ENCODE data around the gene UBP1.

DNA sequence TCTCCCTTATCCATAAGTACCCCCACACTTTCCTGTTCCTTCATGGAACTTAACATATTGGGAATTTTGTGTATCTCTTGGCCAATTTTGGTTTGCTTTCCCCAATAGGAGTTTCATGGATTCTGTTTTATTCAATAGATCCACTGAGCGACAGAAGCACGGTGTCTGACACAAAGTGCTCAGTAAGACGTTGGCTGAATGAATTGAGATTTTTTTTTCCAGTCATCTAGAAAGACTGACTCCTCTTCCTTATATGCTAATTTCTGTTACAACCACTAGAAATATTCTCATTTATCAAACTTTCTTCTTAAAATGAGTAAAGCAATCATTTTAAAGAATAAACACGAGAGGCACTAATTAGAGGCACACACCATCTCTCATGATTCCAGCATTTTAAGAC is 48.1 kb downstream of the UBP1 start:
- TF ChIP-seq, protein P1, sequence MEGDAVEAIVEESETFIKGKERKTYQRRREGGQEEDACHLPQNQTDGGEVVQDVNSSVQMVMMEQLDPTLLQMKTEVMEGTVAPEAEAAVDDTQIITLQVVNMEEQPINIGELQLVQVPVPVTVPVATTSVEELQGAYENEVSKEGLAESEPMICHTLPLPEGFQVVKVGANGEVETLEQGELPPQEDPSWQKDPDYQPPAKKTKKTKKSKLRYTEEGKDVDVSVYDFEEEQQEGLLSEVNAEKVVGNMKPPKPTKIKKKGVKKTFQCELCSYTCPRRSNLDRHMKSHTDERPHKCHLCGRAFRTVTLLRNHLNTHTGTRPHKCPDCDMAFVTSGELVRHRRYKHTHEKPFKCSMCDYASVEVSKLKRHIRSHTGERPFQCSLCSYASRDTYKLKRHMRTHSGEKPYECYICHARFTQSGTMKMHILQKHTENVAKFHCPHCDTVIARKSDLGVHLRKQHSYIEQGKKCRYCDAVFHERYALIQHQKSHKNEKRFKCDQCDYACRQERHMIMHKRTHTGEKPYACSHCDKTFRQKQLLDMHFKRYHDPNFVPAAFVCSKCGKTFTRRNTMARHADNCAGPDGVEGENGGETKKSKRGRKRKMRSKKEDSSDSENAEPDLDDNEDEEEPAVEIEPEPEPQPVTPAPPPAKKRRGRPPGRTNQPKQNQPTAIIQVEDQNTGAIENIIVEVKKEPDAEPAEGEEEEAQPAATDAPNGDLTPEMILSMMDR (IDR thresholded peaks at IDR 0.05), result no peak
- no peak for TF ChIP-seq EZH2 (IDR thresholded peaks at IDR 0.05; ENCODE audit: borderline replicate concordance, insufficient read depth, low read depth, low read length, poor library complexity, severe bottlenecking)
